ACC112 (cell line): ENCODE measurements around the gene WTIP.

ENCODE experiments used
- H2AFZ ChIP-seq: fragments of 200-600 bp; sonication (generic); one replicate; pipeline ENCODE4 v1.6.0; 2017; ENCODE audit warnings: antibody characterized with exemption, low read length; ENCODE audit not compliant: unreplicated experiment
- H3K27ac ChIP-seq: fragments of 200-600 bp; sonication (generic); 2 replicates; pipeline ENCODE4 v1.5.1; 2014; ENCODE audit warnings: low read depth, mild to moderate bottlenecking, antibody characterized with exemption, low read length, moderate library complexity
- H3K27me3 ChIP-seq: fragments of 200-600 bp; sonication (generic); 2 replicates; pipeline ENCODE4 v1.6.1; 2014; ENCODE audit warnings: mild to moderate bottlenecking, antibody characterized with exemption, low read length, moderate library complexity, mixed read lengths; ENCODE audit not compliant: insufficient read depth
- H3K36me3 ChIP-seq: fragments of 200-600 bp; sonication (generic); 2 replicates; pipeline ENCODE4 v1.6.1; 2016; ENCODE audit warnings: mild to moderate bottlenecking, antibody characterized with exemption, low read length, moderate library complexity, mixed read lengths; ENCODE audit not compliant: insufficient read depth
- H3K4me1 ChIP-seq: fragments of 200-600 bp; sonication (generic); one replicate; pipeline ENCODE4 v1.6.1; 2016; ENCODE audit warnings: low read length, mixed read lengths; ENCODE audit not compliant: insufficient read depth, unreplicated experiment, control insufficient read depth
- H3K4me3 ChIP-seq: fragments of 200-600 bp; sonication (generic); 2 replicates; pipeline ENCODE4 v1.5.1; 2014; ENCODE audit warnings: mild to moderate bottlenecking, low read depth, low read length
- H3K79me2 ChIP-seq: fragments of 200-600 bp; sonication (generic); one replicate; pipeline ENCODE4 v1.6.0; 2016; ENCODE audit warnings: low read length; ENCODE audit not compliant: control insufficient read depth, unreplicated experiment, insufficient read depth

Gene WTIP

GRCh38 chr19:34519602-34520001 is 38.0 kb downstream of the WTIP start:
- no peaks in the 10 kb centered on the region for H3K36me3 ChIP-seq
- H3K4me1 ChIP-seq = no peaks in the 10 kb centered on the region
- peaks cover 18% of the 10 kb centered on the region for H3K27me3 ChIP-seq
- H2AFZ ChIP-seq = no peak overlapping the region
- no peak overlapping the region for H3K4me3 ChIP-seq
- H3K79me2 ChIP-seq = no peaks in the 10 kb centered on the region
- no peak overlapping the region for H3K27ac ChIP-seq

- H3K27me3 ChIP-seq = peaks cover 24% of the 10 kb centered on the region
- no peak overlapping the region for H3K4me3 ChIP-seq
- no peaks in the 10 kb centered on the region for H3K36me3 ChIP-seq
- H2AFZ ChIP-seq = no peak overlapping the region
- H3K27ac ChIP-seq = no peak overlapping the region
- H3K79me2 ChIP-seq = no peaks in the 10 kb centered on the region
- no peaks in the 10 kb centered on the region for H3K4me1 ChIP-seq
Measured at GRCh38 chr19:34523408-34523807, 41.9 kb downstream of the WTIP start.

- H3K4me1 ChIP-seq = no peaks in the 10 kb centered on the region
- H3K79me2 ChIP-seq = no peaks in the 10 kb centered on the region
- no peak overlapping the region for H2AFZ ChIP-seq
- H3K4me3 ChIP-seq = no peak overlapping the region
- no peaks in the 10 kb centered on the region for H3K36me3 ChIP-seq
- H3K27ac ChIP-seq = no peak overlapping the region
- H3K27me3 ChIP-seq = peaks cover 35% of the 10 kb centered on the region
Measured at GRCh38 chr19:34525001-34525400, 43.4 kb downstream of the WTIP start.

GRCh38 chr19:34534206-34534605 is 52.6 kb downstream of the WTIP start:
- H3K79me2 ChIP-seq = no peaks in the 10 kb centered on the region
- H2AFZ ChIP-seq = no peak overlapping the region
- no peak overlapping the region for H3K27ac ChIP-seq
- H3K27me3 ChIP-seq = peaks cover 45% of the 10 kb centered on the region
- H3K4me1 ChIP-seq = no peaks in the 10 kb centered on the region
- no peaks in the 10 kb centered on the region for H3K36me3 ChIP-seq
- no peak overlapping the region for H3K4me3 ChIP-seq

GRCh38 chr19:34539396-34539795 is 57.8 kb downstream of the WTIP start:
- H3K36me3 ChIP-seq = no peaks in the 10 kb centered on the region
- H3K79me2 ChIP-seq = no peaks in the 10 kb centered on the region
- H3K27ac ChIP-seq = no peak overlapping the region
- no peak overlapping the region for H2AFZ ChIP-seq
- H3K4me1 ChIP-seq = no peaks in the 10 kb centered on the region
- H3K4me3 ChIP-seq = no peak overlapping the region
- peaks cover 31% of the 10 kb centered on the region; the same call in 1 of the 2 replicates for H3K27me3 ChIP-seq

GRCh38 chr19:34540811-34541557 is 59.4 kb downstream of the WTIP start:
- H3K27ac ChIP-seq = no peak overlapping the region
- no peaks in the 10 kb centered on the region for H3K4me1 ChIP-seq
- no peaks in the 10 kb centered on the region for H3K79me2 ChIP-seq
- no peaks in the 10 kb centered on the region for H3K36me3 ChIP-seq
- H3K4me3 ChIP-seq = no peak overlapping the region
- H3K27me3 ChIP-seq = peaks cover 19% of the 10 kb centered on the region; the same call in 1 of the 2 replicates
- H2AFZ ChIP-seq = no peak overlapping the region

- Histone ChIP-seq H3K79me2 (no peaks in the 10 kb centered on the region), H3K27me3 (peaks cover 31% of the 10 kb centered on the region; the same call in 1 of the 2 replicates), H3K4me1 (no peaks in the 10 kb centered on the region), H2AFZ (no peak overlapping the region), H3K27ac (no peak overlapping the region), H3K36me3 (no peaks in the 10 kb centered on the region), H3K4me3 (no peak overlapping the region)
Measured at GRCh38 chr19:34549833-34550232, 68.3 kb downstream of the WTIP start.

- H3K79me2 ChIP-seq = no peaks in the 10 kb centered on the region
- no peak overlapping the region for H3K27ac ChIP-seq
- peaks cover 45% of the 10 kb centered on the region for H3K27me3 ChIP-seq
- no peak overlapping the region for H3K4me3 ChIP-seq
- no peaks in the 10 kb centered on the region for H3K36me3 ChIP-seq
- H2AFZ ChIP-seq = no peak overlapping the region
- H3K4me1 ChIP-seq = peaks cover 6% of the 10 kb centered on the region
Measured at GRCh38 chr19:34555447-34555846, 73.9 kb downstream of the WTIP start.

- no peak overlapping the region for H2AFZ ChIP-seq
- H3K36me3 ChIP-seq = no peaks in the 10 kb centered on the region
- peaks cover 6% of the 10 kb centered on the region for H3K4me1 ChIP-seq
- H3K4me3 ChIP-seq = no peak overlapping the region
- H3K27ac ChIP-seq = no peak overlapping the region
- H3K79me2 ChIP-seq = no peaks in the 10 kb centered on the region
- peaks cover 45% of the 10 kb centered on the region for H3K27me3 ChIP-seq
Measured at GRCh38 chr19:34556488-34556887, 74.9 kb downstream of the WTIP start.

GRCh38 chr19:34559045-34559444 is 77.5 kb downstream of the WTIP start:
- no peaks in the 10 kb centered on the region for H3K36me3 ChIP-seq
- H3K4me3 ChIP-seq = no peak overlapping the region
- peaks cover 6% of the 10 kb centered on the region for H3K4me1 ChIP-seq
- no peak overlapping the region for H3K27ac ChIP-seq
- no peaks in the 10 kb centered on the region for H3K79me2 ChIP-seq
- H2AFZ ChIP-seq = no peak overlapping the region
- peaks cover 25% of the 10 kb centered on the region for H3K27me3 ChIP-seq

GRCh38 chr19:34560229-34560628 is 78.7 kb downstream of the WTIP start:
- H3K27me3 ChIP-seq = peaks cover 25% of the 10 kb centered on the region
- H2AFZ ChIP-seq = no peak overlapping the region
- H3K4me1 ChIP-seq = peaks cover 6% of the 10 kb centered on the region
- no peaks in the 10 kb centered on the region for H3K36me3 ChIP-seq
- H3K4me3 ChIP-seq = no peak overlapping the region
- no peak overlapping the region for H3K27ac ChIP-seq
- no peaks in the 10 kb centered on the region for H3K79me2 ChIP-seq
